IPS DF 4.7 (cell line): ENCODE results near the gene BRD3.

ENCODE experiments used
- DNase-seq: peaks from one replicate; pipeline ENCODE4 v3.0.0-alpha.2; 2013; ENCODE audit warnings: low spot score; ENCODE audit errors: extremely low read depth

Gene BRD3

DNA sequence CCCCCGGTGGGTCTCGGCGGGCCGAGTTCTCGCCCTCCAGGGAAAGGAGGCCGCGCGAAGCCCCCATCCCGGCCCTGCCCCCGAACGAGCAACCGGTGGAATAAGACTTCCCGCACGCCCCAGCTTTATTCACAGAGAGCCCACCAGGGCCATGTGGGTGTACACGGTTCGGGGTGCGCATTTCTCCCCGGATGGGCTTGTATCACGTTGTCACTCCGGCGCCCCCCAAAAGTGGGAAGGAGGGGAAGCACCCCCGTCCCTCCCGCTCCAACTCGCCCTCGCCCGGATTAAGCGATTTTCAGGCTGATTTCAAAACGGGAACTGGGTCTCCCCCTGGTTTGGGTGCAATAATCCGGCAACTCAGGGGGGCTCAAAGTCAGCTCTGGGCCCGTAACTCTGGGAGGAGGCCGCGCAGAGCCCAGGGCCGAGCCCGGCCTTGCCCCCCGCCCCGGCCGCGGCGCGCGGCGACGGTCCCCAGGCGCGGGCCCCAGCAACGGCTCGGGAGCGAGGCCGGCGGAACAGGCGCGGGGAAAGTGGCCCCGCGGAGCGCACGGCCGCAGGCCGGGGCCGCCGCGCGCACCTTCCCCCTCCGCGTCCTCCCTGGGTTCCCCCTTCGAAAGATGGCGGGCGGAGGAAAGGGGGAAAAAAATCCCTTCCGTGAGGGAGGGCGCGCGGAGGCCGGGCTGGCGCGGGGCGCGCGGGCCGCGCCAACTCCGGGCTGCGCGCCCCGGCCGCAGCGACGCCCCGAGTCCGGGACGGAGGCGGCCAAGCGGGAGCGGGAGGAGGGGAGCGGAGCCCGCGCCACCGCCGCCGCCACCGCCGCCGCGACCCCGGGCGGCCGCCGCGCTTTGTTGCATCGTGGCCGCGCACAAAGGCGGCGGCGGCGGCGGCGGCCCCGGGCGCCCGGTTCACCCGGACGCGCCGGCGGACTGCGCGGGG, 644 bp downstream of the BRD3 start:
- DNase-seq: no peak

DNA sequence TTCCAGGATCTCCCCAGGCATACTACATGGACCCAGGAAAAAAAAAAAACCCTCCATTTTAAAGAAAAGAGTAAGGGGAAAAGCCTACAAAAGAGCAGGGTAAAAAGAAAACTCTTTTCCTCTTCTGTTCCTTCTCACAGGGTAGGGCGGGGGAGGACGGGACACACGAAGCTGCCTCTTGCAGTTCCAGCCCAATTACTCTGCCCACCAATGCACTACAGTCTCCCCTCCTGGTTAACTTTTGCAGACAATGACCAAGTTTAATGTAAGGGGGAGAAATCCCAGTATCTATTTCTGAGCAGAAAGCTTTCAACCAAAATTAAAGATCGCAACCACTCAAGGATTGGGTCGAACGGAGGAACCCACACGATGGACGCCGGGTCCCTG, 1.3 kb downstream of the BRD3 start:
- DNase-seq: no peak

- no peak for DNase-seq
Observed at GRCh38 chr9:134065612-134066419, 2.0 kb downstream of the BRD3 start.

GRCh38 chr9:134064711-134065110, 3.1 kb downstream of the BRD3 start:
- DNase-seq: no peak

GRCh38 chr9:134063571-134064450, 4.0 kb downstream of the BRD3 start:
- DNase-seq: no peak

- no peak for DNase-seq
Observed at GRCh38 chr9:134063088-134063570, 4.7 kb downstream of the BRD3 start.

DNA sequence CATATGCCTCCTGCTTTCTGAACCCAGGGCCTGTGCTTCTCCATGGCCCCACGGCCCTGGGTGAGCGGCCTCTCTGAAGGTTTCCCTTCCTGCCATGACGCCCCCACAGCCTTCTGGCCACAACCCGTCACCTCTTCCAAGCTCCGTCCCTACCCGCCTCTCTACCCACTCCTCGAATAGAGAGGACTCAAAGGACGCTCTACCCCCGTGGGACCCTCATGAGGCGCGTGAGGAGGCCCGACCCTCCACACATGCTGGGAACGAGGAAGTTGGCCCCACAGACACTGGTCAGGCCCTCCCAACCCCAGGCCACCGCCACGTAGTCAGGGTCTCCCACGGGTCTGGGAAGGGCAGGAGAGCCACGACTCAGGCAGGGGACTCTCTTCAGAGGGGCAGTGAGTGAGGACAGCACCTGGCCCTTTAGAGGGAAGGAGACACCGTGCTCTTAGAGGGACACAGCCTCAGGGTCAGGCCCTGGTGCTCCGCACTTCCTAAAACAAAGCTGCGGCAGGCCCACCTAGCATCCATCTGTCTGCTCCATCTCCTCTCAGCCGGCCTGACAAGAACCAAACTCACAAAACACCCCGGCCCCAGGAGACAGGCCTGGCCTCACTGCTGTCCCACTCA, 5.3 kb downstream of the BRD3 start:
- no peak for DNase-seq

GRCh38 chr9:134061688-134062371, 6.0 kb downstream of the BRD3 start:
- no peak for DNase-seq

DNA sequence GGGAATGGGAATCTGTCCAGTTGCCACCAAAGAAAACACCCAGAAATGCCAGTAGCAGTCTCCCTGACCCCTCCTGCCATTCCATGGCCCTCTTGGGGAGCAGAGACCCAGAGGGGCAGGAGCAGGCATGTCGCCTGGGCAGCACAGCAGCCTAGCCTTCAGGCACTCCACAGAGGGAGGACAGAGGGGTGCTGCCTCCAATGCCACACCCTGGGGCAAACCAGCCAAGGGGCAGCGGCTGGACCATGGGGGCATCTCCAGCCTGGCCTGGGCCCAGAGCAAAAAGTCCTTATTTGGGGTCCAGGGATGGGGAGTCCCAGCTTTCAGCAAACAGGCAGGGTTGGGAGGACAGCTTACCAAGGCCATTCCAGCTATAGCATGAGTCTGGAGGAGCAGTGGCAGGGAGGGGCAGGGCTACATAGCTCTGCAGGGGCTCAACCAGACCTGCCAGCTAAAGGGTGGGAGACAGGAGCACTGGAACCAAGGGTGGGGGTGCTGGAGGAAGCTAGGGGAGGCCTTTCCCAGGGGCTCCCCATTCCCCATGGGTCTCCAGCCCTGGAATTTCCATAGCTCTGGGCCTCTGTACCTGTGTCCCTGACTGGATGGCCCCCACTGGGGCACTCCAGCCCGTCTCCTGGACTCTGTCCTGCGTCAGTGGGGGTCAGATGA, 6.7 kb downstream of the BRD3 start:
- no peak for DNase-seq

DNA sequence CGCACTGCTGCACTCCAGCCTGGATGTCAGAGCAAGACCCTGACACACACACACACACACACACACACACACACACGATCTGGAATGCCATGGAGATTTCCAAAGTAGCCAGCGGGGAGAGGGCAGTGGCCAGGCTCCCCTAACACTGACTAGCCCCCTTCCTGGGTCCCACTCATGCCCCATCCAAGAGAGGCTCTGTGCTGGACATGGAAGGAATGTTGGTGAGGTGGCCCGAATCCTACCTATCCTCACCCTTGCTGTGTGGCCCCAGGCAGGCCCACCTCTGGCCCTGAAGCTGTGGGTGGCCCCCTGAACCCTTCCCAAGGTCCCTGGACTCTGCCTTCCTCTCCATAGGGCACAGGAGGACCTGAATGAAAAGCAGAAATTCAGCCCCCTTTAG, 7.3 kb downstream of the BRD3 start:
- no peak for DNase-seq

GRCh38 chr9:134059661-134060395, 8.0 kb downstream of the BRD3 start:
- no peak for DNase-seq

DNA sequence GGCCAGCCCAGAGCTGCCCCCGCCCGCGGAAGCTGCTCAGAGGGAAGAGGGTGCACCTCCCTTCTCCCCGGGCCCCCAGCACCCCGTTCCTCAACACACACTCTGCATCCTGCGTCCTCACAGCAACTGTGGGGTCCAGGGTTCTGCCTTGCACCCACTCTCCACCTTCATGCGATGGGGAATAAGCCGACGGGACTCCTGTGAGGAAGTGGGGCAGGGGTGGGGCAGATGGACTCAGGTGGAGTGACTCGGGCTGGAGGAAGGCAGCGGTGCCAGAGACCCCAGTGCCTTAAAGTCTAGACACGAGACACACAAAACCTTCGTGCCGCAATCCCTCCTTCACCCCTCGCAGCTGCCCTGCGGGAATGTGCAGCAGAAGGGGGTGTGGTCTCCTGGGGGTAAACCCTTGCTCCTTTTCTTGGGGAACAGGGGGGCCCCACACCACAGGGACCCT, 8.6 kb downstream of the BRD3 start:
- DNase-seq: no peak

DNA sequence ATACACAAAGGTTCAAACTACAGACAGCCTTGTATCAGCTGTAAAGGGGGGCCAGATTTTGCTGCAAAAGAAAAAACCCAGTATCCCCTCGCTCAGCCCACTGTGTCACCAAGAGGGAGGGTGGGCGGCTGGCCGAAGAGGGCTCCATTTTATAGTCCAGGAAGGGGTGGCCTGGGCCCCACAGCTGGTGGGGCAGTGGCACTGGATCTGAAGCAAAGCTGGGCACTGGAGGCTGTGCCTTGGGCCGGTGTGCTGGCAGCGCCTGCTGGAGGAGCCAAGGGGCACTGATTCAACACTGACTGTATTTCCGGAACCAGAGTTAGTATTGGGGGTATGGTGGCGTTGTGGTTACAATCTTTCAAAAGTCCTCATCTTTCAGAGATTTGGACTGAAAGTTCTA, 9.1 kb downstream of the BRD3 start:
- DNase-seq: no peak

- DNase-seq: no peak
Observed at GRCh38 chr9:134057751-134058701, 9.8 kb downstream of the BRD3 start.

DNA sequence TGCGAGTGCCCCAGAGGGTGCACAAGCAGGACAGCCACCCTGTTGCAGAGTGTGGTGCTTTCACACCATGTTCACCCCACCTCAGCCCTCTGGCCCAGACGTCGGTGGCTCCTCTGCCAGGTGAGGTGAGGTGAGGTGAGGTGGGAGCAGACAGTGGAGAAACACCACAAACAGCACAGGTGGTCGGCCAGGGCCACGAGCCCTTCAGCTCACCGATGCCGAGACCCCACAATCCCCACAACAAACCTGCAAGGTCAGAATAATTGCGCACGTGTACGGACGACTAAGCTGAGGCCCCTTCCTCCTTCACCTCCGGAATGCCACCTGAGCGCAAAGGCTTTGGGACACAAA, 10.5 kb downstream of the BRD3 start:
- no peak for DNase-seq

DNA sequence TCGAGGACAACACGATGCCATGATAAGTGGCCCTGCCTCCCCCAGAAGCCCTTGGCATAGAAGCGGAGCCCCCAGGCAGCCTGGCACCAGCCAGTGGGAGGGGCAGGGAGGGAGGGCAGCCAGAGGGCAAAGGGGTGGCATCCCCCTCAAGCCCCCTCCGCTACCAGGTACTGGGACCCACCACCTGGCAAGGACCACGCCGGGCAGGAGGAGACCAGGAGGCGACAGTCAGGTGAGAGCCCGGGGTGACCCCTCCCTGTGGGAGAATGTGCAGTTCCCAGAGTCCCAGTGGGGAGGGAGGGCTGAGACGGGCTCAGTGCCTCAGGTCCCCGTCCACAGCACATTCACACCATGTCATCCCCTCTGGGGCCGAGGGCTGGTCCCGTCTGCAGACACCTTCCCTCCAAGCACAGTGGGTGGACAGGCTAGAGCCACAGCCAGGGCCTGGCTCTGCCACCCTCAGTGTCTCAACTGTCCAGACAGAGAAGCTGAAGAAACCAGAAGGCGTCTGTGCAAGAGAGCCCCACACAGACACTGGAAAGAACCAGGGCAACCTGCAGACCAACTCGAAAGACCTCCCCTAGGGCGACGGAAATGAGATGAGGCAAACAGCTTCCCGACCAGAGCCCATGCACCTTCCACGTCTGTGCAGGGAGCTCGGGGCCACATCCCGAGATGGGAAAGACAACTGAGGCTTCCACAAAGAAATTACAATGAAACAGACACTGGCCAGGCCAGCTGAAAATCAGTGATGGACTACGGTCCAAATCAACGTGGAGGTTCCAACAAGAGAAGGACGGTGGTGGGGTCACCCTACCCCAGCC, 11.1 kb downstream of the BRD3 start:
- no peak for DNase-seq

DNA sequence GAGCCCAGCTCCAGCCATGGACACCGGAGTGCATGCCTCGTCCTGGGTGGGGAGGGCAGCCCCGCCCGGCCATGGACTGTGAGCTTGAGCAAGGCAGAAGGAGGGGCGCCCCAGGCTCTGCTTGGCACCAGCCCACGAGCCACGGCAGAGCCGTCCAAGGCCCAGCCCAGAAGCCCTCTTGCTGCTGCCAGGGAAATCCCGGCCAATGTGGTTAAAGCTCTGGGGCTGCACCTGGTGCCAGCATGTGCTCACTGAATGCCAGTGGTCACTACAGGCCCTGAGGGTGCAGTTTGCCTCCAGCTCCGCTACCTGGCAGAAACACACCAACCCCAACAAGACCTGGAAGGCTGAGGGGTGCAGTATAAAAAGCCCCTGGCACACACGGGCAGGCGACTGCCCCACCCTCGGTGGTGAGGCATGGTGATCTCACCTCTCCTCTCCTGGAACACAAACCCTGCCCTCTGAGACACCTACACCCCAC, 11.8 kb downstream of the BRD3 start:
- DNase-seq: no peak
